Measurements from ENCODE around the gene ETHE1.

- TF ChIP-seq EP300 (IDR thresholded peaks at IDR 0.05) (no peak), POLR2A (IDR thresholded peaks at IDR 0.05) (no peak), CTCF (IDR thresholded peaks at IDR 0.05) (no peak), POLR2AphosphoS5 (IDR thresholded peaks at IDR 0.05) (no peak)
Measured at GRCh38 chr19:43546581-43546980, 19.6 kb upstream of the ETHE1 start.
